Effector memory CD8-positive, alpha-beta T cell (primary cell): ENCODE measurements around the gene NOX3.
"Not testable (repeated sequence)": the region's sequence is repeated elsewhere in the genome, so short reads cannot be mapped to it uniquely, and the experiment has no call there.

Source experiments
- ATAC-seq: fragments of 150-1000 bp; cut with Tn5 transposase; replicated peaks from 2 replicates; pipeline ENCODE4 v1.10.0; 2021; ENCODE audit warnings: mild to moderate bottlenecking, moderate library complexity
- DNase-seq, 3 experiments: peaks; one replicate each; pipeline ENCODE4 v3.0.0; 2021
- H3K27ac Mint-ChIP-seq, 2 donors: one replicate each; pipeline ENCODE4 v1.8.0; 2022; ENCODE audit warnings: mild to moderate bottlenecking in 2 of 2, mixed read lengths in 2 of 2, moderate library complexity in 2 of 2
- H3K27me3 Mint-ChIP-seq, 2 donors: one replicate each; pipeline ENCODE4 v1.8.0; 2022; ENCODE audit warnings: mixed read lengths in 2 of 2
- H3K36me3 Mint-ChIP-seq: one replicate; pipeline ENCODE4 v1.8.0; 2022; ENCODE audit warnings: mild to moderate bottlenecking, moderate library complexity, mixed read lengths; ENCODE audit not compliant: insufficient read depth
- H3K4me1 Mint-ChIP-seq, 2 donors: one replicate each; pipeline ENCODE4 v1.8.0; 2022; ENCODE audit warnings: low read depth in 2 of 2, mixed read lengths in 2 of 2
- H3K4me3 Mint-ChIP-seq, 2 donors: one replicate each; pipeline ENCODE4 v1.8.0; 2022; ENCODE audit warnings: mild to moderate bottlenecking in 2 of 2, mixed read lengths in 2 of 2, moderate library complexity in 2 of 2
- H3K9me3 Mint-ChIP-seq, 2 donors: one replicate each; pipeline ENCODE4 v1.8.0; 2022; ENCODE audit warnings: mixed read lengths in 2 of 2

The NOX3 gene

DNA sequence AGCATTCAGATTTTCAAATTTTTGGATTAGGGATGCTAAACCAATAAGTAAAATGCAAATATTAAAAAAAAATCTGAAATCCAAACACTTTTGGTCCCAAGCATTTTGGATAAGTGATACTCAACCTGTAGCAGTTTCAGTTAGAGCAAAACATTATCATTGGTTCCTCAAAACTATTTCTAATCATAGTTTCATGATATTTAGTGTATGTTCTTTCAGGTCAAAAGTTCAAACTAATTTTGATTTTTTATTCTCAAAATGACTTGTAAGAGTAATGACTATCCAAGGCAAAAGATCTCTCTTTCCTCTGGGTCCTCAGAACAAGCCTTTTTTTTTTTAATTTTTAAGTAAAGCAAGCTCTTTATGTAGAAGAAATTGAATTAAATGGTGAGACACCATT is 77.4 kb downstream of the NOX3 start:
- no peaks in the 10 kb centered on the region for H3K36me3 Mint-ChIP-seq
- peaks cover 10 to 16% of the 10 kb centered on the region in 2 donors for H3K27me3 Mint-ChIP-seq
- H3K4me1 Mint-ChIP-seq: no peaks in the 10 kb centered on the region
- DNase-seq (no peak), ATAC-seq (no peak)
- no peak overlapping the region for H3K27ac Mint-ChIP-seq
- H3K4me3 Mint-ChIP-seq: no peak overlapping the region
- no peaks in the 10 kb centered on the region for H3K9me3 Mint-ChIP-seq

DNA sequence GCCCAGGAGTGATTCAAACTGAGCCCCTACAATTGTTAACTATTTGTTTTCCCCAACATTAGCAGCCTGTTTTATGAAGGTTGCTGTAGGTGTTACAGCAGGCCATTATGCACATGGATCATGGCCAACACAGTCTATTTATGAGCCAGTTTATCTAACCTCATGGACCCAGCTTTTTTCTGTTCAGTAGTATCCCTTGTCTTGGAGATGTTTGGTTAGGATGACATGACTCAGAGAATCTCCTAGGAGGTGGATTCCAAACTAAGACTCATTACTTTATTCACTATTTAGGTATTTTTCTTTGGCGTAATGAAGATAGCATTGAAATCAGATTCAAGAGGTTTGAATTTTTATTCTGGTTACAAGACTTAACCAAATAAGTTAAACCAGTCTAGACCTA is 78.6 kb downstream of the NOX3 start:
- no peak overlapping the region for H3K27ac Mint-ChIP-seq

DNA sequence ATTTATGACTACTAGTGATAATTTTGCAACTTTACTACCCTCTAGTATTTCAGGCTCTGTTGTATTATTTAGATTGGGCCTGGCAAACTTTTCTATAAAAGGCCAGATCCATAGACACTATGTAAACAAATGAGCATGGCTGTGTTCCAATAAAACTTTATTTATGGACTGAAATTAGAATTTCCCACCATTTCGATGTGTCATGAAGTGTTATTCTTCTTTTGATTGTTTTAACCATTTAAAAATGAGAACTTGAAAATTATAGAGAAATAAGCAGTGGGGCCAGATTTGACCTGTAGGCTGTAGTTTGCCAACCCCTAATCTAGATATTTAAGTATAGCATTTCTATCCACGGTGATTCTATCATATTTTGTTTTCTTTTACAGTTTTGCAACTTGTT is 79.8 kb downstream of the NOX3 start:
- Mint-ChIP-seq H3K27me3 (peaks cover 29 to 40% of the 10 kb centered on the region in 2 donors), H3K4me3 (no peak overlapping the region), H3K36me3 (no peaks in the 10 kb centered on the region), H3K27ac (no peak overlapping the region), H3K4me1 (no peaks in the 10 kb centered on the region), H3K9me3 (no peaks in the 10 kb centered on the region)
- DNase-seq: no peak
- no peak for ATAC-seq

More for the DNA sequence above, 78.6 kb downstream of the NOX3 start:
- H3K4me1 Mint-ChIP-seq: no peaks in the 10 kb centered on the region
- H3K27me3 Mint-ChIP-seq: peaks cover 18 to 29% of the 10 kb centered on the region in 2 donors
- ATAC-seq (no peak), DNase-seq (no peak)
- H3K9me3 Mint-ChIP-seq: no peaks in the 10 kb centered on the region
- H3K36me3 Mint-ChIP-seq: no peaks in the 10 kb centered on the region
- no peak overlapping the region for H3K4me3 Mint-ChIP-seq

DNA sequence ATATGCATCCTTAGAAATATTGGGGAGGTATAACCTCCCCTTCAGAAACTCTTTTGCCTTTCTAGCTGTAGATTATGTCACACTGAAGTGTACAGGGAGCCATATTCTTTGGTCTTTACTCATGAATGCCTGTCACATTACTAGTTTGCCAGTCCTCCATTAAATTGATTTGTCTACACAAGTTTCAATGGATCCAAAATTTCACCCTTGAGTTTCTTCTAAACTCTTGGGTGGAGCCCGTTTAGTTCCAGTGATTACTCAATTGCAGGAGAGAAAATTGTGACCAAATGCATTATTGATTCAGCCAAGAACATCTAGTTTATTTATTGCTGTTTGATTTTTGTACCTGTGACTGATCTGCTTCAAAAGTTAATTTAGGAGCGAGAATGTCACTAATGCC is 81.0 kb downstream of the NOX3 start:
- Mint-ChIP-seq H3K27ac (no peak overlapping the region), H3K36me3 (no peaks in the 10 kb centered on the region), H3K4me1 (no peaks in the 10 kb centered on the region), H3K4me3 (no peak overlapping the region), H3K9me3 (no peaks in the 10 kb centered on the region), H3K27me3 (peaks cover 30 to 40% of the 10 kb centered on the region in 2 donors)
- DNase-seq (no peak), ATAC-seq (no peak)

DNA sequence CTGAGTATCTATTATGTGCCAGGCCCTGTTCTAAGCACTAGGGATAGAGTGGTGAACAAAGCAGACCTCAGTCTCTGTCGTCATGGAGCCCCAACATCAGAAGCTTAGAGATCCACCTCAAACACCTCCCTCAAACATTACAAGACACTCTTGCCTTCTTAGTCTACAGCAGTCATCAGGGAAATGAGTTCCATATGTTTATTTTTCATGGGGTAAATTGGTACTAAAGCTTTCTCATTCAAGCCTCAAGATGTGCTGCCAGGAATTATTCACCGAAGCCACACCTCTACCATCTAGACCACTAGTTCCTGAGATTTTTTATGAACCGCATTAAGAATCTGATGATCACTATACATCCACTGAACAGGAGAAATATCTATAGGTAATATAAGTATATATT is 82.4 kb downstream of the NOX3 start:
- Mint-ChIP-seq H3K36me3 (no peaks in the 10 kb centered on the region), H3K9me3 (no peaks in the 10 kb centered on the region), H3K4me1 (no peaks in the 10 kb centered on the region), H3K4me3 (no peak overlapping the region), H3K27me3 (peaks cover 30 to 44% of the 10 kb centered on the region in 2 donors), H3K27ac (no peak overlapping the region)
- ATAC-seq: no peak
- no peak for DNase-seq

DNA sequence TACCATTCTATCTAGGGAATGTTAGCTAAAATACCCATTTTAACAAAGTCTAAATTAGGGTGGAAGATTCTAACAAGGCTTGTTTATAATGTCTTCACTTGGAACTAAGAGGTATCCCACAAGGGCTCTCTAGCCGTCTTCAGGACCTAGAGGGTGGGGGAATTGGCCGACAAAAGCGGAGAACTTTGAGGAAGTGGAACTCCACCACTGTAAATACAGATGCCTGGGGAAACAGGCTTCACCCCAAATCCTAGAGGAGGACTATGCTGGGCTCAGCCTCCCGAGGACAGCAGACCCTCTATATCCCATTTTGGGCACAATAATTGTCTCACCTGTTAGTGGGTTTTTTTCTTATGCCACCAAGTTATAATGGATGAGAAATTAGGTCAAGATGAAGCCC is 83.4 kb downstream of the NOX3 start:
- ATAC-seq (no peak), DNase-seq (no peak)
- H3K27ac Mint-ChIP-seq: no peak overlapping the region
- no peaks in the 10 kb centered on the region for H3K36me3 Mint-ChIP-seq
- H3K4me3 Mint-ChIP-seq: no peak overlapping the region
- H3K4me1 Mint-ChIP-seq: no peaks in the 10 kb centered on the region
- no peaks in the 10 kb centered on the region for H3K9me3 Mint-ChIP-seq
- H3K27me3 Mint-ChIP-seq: peaks cover 33 to 44% of the 10 kb centered on the region in 2 donors

DNA sequence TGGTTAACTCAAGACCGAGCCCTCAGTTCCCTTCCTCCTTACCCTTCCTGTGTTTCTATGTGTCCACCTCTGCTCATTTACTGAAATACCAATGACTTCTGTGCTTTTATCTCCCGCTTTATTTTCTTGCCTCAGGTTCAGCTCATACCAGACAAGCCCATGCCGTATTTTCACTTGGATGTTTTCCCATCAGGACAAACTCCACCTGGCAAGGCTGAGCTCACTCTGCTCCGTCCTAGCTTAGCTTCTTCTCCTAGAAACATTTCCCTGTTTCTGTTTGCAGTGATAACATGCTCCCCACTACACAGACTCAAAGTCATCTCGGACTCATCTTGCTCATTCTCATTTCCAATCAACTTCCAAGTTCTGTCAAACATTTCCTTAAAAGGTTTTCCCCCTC is 84.4 kb downstream of the NOX3 start:
- DNase-seq: no peak
- no peak overlapping the region for H3K27ac Mint-ChIP-seq
- peaks cover 41 to 44% of the 10 kb centered on the region in 2 donors for H3K27me3 Mint-ChIP-seq
- no peaks in the 10 kb centered on the region for H3K36me3 Mint-ChIP-seq
- no peak overlapping the region for H3K4me3 Mint-ChIP-seq
- no peaks in the 10 kb centered on the region for H3K9me3 Mint-ChIP-seq
- no peak for ATAC-seq
- H3K4me1 Mint-ChIP-seq: no peaks in the 10 kb centered on the region

DNA sequence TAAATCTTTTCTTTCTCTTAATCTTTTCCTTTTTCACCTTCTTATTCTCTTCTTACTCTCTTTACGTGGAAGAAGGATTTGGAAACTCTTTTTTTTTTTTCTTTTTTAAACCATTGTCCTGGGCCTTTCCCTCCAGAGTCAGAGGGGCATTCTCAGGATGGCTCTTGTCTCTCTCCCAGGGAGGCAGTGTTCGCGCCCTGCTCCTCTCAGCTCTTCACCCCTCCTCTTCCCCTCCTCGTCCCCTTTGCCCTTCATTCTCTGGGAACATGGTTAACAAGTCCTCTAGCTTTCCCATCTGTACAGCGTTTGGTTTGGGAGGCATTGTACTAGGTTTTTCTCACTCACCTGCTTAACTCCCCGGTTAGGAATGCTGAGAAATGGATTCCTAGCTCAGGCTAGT is 89.3 kb downstream of the NOX3 start:
- Mint-ChIP-seq H3K36me3 (no peaks in the 10 kb centered on the region), H3K4me3 (no peak overlapping the region), H3K27me3 (peaks cover 22 to 27% of the 10 kb centered on the region in 2 donors), H3K9me3 (no peaks in the 10 kb centered on the region), H3K4me1 (no peaks in the 10 kb centered on the region), H3K27ac (no peak overlapping the region)
- no peak for ATAC-seq
- DNase-seq: no peak

DNA sequence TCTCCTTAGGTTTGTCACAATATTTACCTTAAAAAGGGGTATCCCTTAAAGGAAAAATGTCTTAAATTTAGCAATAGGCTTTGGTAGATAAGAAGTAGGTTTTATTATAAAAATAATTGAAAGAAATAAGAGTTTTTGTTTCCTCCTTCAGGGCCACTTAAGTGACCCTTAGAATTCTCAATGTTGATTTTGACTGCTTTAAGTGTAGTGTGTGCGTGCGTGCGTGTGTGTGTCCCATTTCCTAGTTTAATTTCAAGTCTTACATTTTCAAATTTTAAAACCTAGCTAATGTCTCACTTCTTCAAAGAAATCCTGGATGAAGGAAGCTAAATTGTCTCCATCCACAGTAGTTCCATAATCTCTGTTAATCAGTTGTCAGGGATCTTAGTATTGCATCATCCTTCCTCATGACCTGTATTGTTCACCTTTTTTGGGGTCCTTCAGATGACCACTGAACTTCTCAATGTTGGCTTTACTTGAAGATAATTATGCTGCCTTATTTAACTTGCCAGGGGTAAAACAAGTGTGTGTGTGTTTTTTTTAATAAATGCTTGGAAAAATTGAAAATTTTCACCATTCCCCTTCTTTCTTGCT is 90.7 kb downstream of the NOX3 start:
- H3K36me3 Mint-ChIP-seq: no peaks in the 10 kb centered on the region
- no peaks in the 10 kb centered on the region for H3K4me1 Mint-ChIP-seq
- no peak overlapping the region for H3K4me3 Mint-ChIP-seq
- H3K27me3 Mint-ChIP-seq: peaks cover 8 to 34% of the 10 kb centered on the region in 2 donors
- H3K27ac Mint-ChIP-seq: no peak overlapping the region
- DNase-seq (no peak), ATAC-seq (no peak)
- no peaks in the 10 kb centered on the region for H3K9me3 Mint-ChIP-seq

DNA sequence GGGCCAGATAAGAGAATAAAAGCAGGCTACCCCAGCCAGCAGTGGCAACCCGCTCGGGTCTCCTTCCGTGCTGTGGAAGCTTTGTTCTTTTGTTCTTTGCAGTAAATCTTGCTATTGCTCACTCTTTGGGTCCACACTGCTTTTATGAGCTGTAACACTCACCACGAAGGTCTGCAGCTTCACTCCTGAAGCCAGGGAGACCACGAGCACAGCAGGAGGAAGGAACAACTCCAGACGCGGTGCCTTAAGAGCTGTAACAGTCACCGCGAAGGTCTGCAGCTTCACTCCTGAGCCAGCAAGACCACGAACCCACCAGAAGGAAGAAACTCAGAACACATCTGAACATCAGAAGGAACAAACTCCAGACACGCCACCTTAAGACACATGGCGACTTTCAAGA is 91.6 kb downstream of the NOX3 start:
- peaks cover 0 to 36% of the 10 kb centered on the region in 2 donors for H3K27me3 Mint-ChIP-seq
- not testable (repeated sequence) for ATAC-seq, H3K36me3 Mint-ChIP-seq, H3K9me3 Mint-ChIP-seq, H3K27ac Mint-ChIP-seq, H3K4me1 Mint-ChIP-seq, DNase-seq, H3K4me3 Mint-ChIP-seq

DNA sequence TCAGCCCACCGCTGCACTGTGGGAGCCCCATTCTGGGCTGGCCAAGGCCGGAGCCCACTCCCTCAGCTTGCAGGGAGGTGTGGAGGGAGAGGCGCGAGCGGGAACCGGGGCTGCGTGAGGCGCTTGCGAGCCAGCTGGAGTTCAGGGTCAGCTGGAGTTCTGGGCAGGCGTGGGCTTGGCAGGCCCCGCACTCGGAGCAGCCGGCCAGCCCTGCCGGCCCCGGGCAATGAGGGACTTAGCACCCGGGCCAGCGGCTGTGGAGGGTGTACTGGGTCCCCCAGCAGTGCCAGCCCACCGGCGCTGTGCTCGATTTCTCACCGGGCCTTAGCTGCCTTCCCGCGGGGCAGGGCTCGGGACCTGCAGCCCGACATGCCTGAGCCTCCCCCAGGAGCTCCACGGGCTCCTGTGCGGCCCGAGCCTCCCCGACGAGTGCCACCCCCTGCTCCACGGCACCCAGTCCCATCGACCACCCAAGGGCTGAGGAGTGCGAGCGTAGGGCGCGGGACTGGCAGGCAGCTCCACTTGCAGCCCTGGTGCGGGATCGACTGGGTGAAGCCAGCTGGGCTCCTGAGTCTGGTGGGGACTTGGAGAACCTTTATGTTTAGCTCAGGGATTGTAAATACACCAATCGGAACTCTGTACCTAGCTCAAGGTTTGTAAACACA is 92.5 kb downstream of the NOX3 start:
- H3K27me3 Mint-ChIP-seq: peaks cover 0 to 38% of the 10 kb centered on the region in 2 donors
- not testable (repeated sequence) for ATAC-seq, H3K4me3 Mint-ChIP-seq, H3K4me1 Mint-ChIP-seq, H3K36me3 Mint-ChIP-seq, H3K9me3 Mint-ChIP-seq, H3K27ac Mint-ChIP-seq, DNase-seq

DNA sequence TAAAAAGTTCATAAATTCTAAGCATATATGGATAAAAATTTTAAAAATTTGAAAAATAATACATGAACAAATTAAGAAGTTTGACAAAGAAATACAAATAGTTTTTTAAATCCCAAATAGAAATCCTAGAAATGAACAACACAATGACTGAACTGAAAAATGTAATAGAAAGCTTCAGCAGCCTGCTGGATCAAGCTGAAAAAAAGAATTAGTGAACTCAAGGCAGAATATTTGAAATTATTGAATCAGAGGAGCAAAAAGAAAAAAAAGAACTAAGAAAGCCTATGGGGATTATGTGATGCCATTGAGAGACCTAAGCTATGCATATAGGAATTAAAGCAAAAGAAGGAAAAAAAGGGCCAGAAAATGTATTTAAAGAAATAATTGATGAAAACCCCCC is 101.5 kb downstream of the NOX3 start:
- Mint-ChIP-seq H3K4me1 (no peaks in the 10 kb centered on the region), H3K4me3 (no peak overlapping the region), H3K27ac (no peak overlapping the region), H3K27me3 (peaks cover 40 to 49% of the 10 kb centered on the region in 2 donors), H3K9me3 (peaks cover 0 to 6% of the 10 kb centered on the region in 2 donors), H3K36me3 (peaks cover 4% of the 10 kb centered on the region)
- DNase-seq (no peak), ATAC-seq (no peak)

DNA sequence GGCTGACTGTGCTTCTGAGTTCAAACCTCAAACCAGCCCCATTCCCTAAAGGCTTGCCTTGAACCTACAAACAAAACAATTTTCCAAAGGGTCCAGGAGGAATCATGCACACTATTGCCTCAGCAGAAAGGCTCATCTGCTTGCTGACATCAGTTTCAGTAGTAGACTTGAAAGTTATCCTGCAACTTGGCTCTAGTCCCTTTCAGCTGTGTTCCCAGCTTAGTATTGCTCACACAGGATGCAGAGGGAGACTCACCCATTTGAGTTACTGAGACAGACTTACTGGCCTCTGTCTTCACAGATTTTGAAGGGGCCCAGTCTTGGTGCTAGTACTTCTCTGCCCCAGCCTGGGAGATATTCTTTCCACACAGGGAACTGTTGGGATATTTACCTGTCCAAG is 102.8 kb downstream of the NOX3 start:
- DNase-seq (no peak), ATAC-seq (no peak)
- H3K27me3 Mint-ChIP-seq: peaks cover 50 to 63% of the 10 kb centered on the region in 2 donors
- H3K4me3 Mint-ChIP-seq: no peak overlapping the region
- no peak overlapping the region for H3K27ac Mint-ChIP-seq
- H3K36me3 Mint-ChIP-seq: peaks cover 4% of the 10 kb centered on the region
- no peaks in the 10 kb centered on the region for H3K4me1 Mint-ChIP-seq
- peaks cover 0 to 6% of the 10 kb centered on the region in 2 donors for H3K9me3 Mint-ChIP-seq

DNA sequence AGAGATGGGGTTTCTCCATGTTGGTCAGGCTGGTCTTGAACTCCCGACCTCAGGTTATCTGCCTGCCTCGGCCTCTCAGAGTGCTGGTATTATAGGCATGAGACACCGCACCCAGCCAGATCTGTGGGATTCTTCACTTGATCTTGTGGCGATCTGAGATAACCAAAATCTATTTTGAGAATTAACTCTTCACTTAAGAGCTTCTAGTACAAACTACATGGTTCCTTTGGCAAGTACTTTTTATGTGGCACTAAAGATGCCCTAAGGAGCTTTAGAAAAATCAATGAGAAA is 103.6 kb downstream of the NOX3 start:
- no peak for ATAC-seq
- no peaks in the 10 kb centered on the region for H3K4me1 Mint-ChIP-seq
- no peak overlapping the region for H3K4me3 Mint-ChIP-seq
- H3K27ac Mint-ChIP-seq: no peak overlapping the region
- peaks cover 4% of the 10 kb centered on the region for H3K36me3 Mint-ChIP-seq
- peaks cover 4 to 6% of the 10 kb centered on the region in 2 donors for H3K9me3 Mint-ChIP-seq
- DNase-seq: no peak
- H3K27me3 Mint-ChIP-seq: peaks cover 48 to 64% of the 10 kb centered on the region in 2 donors
